Activated naive CD4-positive, alpha-beta T cell treated with anti-CD3 and anti-CD28 coated beads, Interleukin-2, amount 50 U/mL, for 24 hours (primary cell): ENCODE results near the gene CLIC5.

Experiments
- H3K27ac Mint-ChIP-seq: one replicate; pipeline ENCODE4 v1.8.0; 2021; ENCODE audit warnings: mild to moderate bottlenecking, mixed read lengths
- H3K27me3 Mint-ChIP-seq: one replicate; pipeline ENCODE4 v1.8.0; 2021; ENCODE audit warnings: mixed read lengths
- H3K36me3 Mint-ChIP-seq: one replicate; pipeline ENCODE4 v1.8.0; 2021; ENCODE audit warnings: mixed read lengths
- H3K4me1 Mint-ChIP-seq: one replicate; pipeline ENCODE4 v1.8.0; 2021; ENCODE audit warnings: mixed read lengths
- H3K4me3 Mint-ChIP-seq: one replicate; pipeline ENCODE4 v1.8.0; 2021; ENCODE audit warnings: mild to moderate bottlenecking, mixed read lengths
- H3K9me3 Mint-ChIP-seq: one replicate; pipeline ENCODE4 v1.8.0; 2021; ENCODE audit warnings: mixed read lengths

The CLIC5 gene

GRCh38 chr6:45886776-45887175 is 128.9 kb downstream of the CLIC5 start:
- Mint-ChIP-seq H3K9me3 (no peaks in the 10 kb centered on the region), H3K4me3 (no peak overlapping the region), H3K27ac (no peak overlapping the region), H3K4me1 (no peaks in the 10 kb centered on the region), H3K27me3 (peaks cover 8% of the 10 kb centered on the region), H3K36me3 (no peaks in the 10 kb centered on the region)

- no peaks in the 10 kb centered on the region for H3K36me3 Mint-ChIP-seq
- no peaks in the 10 kb centered on the region for H3K9me3 Mint-ChIP-seq
- H3K27me3 Mint-ChIP-seq = peaks cover 8% of the 10 kb centered on the region
- no peak overlapping the region for H3K4me3 Mint-ChIP-seq
- no peaks in the 10 kb centered on the region for H3K4me1 Mint-ChIP-seq
- H3K27ac Mint-ChIP-seq = no peak overlapping the region
Observed at GRCh38 chr6:45884336-45884735, 131.3 kb downstream of the CLIC5 start.

DNA sequence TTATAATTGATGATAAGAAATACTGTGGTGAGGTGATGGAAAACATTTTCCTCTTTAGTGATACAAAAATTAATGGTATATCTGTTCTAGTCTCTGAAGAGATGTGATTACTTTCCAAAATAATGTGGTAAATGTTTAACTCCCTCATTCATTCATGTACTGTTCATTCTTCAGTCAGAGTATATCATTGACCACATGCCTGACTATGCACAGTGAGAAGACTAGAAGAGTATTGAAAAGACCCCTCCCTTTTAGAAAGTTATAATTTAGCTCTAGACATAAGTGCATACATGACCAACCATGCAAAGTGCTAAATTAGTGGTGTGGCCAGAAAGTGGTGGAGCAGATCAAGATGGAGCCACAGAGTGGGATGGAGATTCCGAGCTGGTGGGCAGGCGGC is 133.0 kb downstream of the CLIC5 start:
- no peaks in the 10 kb centered on the region for H3K36me3 Mint-ChIP-seq
- peaks cover 6% of the 10 kb centered on the region for H3K27me3 Mint-ChIP-seq
- H3K4me3 Mint-ChIP-seq = no peak overlapping the region
- no peaks in the 10 kb centered on the region for H3K9me3 Mint-ChIP-seq
- no peaks in the 10 kb centered on the region for H3K4me1 Mint-ChIP-seq
- H3K27ac Mint-ChIP-seq = no peak overlapping the region

DNA sequence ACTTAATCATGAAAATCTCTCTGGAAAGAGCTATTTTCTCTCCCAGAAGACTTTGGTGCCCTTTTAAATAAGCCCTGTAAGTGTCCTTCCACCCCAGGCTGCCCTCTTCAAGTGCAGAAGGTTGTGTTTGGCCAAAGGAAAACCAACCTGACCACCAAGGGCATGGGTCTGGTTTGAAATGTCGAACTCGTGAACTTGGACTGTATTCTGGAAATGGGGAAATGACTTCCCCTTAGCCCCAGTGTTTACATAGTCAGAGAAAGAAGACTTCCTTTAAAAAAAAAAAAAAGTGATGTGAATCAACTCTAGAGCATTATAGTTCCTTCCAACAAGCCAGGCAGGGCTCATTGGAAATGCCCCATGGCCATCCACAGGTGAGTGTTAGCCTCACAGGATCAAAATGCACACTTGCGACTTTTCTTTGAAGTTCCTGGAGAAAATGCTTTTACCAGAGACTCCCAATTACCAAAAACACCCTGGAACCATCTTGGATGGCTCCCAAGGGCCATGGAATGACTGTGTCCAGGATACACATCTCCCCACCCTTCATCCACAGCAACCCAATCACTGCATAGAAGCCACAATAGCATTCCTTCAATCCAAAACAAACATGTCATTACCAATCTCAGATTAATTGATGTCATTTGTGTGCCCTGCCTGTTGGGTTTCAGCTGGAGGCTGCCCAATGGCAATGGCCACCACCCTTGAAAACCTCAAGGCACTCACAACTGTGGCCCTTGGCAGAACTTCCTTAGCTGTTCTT is 133.8 kb downstream of the CLIC5 start:
- peaks cover 1% of the 10 kb centered on the region for H3K27me3 Mint-ChIP-seq
- no peaks in the 10 kb centered on the region for H3K4me1 Mint-ChIP-seq
- H3K9me3 Mint-ChIP-seq = no peaks in the 10 kb centered on the region
- H3K4me3 Mint-ChIP-seq = no peak overlapping the region
- no peaks in the 10 kb centered on the region for H3K36me3 Mint-ChIP-seq
- H3K27ac Mint-ChIP-seq = no peak overlapping the region

DNA sequence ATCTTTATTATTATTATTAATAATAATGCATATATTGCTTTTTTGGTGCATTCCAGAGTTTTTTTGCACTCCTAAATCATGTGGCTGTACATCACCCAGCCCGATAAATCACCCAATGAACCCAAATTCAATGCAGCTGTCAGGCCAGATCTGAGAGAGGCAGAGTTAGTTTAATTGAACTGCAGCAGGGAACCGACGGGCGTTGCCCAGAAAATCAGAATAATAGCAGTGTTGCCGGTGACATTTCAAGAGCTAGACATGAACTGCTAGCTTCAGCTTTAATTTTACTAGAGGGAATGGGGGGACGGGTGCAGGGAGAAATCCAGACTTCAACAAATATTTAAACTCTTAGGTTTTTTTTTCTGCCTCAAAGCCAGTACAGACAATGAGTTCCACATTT is 135.0 kb downstream of the CLIC5 start:
- Mint-ChIP-seq H3K9me3 (no peaks in the 10 kb centered on the region), H3K36me3 (no peaks in the 10 kb centered on the region), H3K27ac (no peak overlapping the region), H3K4me3 (no peak overlapping the region), H3K27me3 (peaks cover 1% of the 10 kb centered on the region), H3K4me1 (no peaks in the 10 kb centered on the region)

- Mint-ChIP-seq H3K4me3 (no peak overlapping the region), H3K27me3 (peaks cover 1% of the 10 kb centered on the region), H3K9me3 (no peaks in the 10 kb centered on the region), H3K27ac (no peak overlapping the region), H3K4me1 (no peaks in the 10 kb centered on the region), H3K36me3 (no peaks in the 10 kb centered on the region)
Observed at GRCh38 chr6:45880159-45880558, 135.5 kb downstream of the CLIC5 start.

DNA sequence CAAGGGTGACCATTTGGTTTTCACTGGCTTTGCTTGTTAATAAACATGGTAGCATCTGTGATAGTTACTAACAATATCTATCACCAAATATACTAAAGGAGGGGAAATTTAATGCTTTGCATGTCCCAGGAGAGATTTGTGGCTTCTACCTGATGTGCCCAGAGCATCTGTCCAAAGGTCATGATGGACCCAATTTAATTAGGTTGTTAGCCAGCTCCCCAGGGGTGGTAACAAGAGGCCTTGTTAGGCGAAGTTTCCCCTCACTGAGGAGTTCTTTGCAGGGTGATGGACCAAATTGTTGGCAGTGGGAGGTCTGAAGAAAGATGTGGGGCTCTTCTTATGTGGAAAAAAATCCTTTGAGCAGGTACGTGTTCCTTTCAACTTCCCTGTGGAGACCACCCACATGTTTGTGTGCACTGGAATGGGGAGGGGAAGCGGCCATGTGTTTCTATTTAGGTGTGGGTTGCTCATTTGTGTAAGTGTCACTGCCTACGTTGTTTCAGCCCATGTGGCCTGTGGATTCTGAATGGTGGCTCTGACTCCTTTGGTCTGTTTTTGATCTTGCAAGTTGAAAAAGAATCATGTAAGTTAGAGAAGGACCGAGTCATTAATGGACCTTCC is 137.6 kb downstream of the CLIC5 start:
- Mint-ChIP-seq H3K4me3 (no peak overlapping the region), H3K36me3 (no peaks in the 10 kb centered on the region), H3K9me3 (no peaks in the 10 kb centered on the region), H3K4me1 (no peaks in the 10 kb centered on the region), H3K27ac (no peak overlapping the region), H3K27me3 (peaks cover 3% of the 10 kb centered on the region)

- Mint-ChIP-seq H3K36me3 (no peaks in the 10 kb centered on the region), H3K27me3 (peaks cover 2% of the 10 kb centered on the region), H3K4me1 (no peaks in the 10 kb centered on the region), H3K27ac (no peak overlapping the region), H3K4me3 (no peak overlapping the region), H3K9me3 (no peaks in the 10 kb centered on the region)
Observed at GRCh38 chr6:45872827-45873365, 142.8 kb downstream of the CLIC5 start.

DNA sequence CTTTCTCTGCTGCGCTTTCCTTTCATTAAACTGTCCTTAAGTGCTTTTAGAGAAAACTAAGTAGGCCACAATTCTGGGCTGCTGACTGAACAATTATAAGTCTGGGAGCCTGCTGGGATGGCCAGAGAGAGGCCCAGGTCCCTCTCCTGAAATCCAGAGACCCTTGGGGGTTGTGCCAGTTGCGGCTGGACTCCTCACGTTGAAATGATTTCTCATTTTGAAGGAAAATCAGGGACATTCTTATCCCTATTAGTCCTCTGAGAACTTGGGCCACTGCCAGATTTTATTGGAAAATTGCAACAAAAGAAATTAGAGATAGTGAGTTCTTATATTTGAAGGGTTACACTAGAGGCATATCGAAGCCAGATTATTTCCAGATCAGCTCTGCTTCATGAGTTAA is 145.1 kb downstream of the CLIC5 start:
- Mint-ChIP-seq H3K27ac (no peak overlapping the region), H3K4me1 (no peaks in the 10 kb centered on the region), H3K9me3 (no peaks in the 10 kb centered on the region), H3K36me3 (no peaks in the 10 kb centered on the region), H3K27me3 (peaks cover 4% of the 10 kb centered on the region), H3K4me3 (no peak overlapping the region)

DNA sequence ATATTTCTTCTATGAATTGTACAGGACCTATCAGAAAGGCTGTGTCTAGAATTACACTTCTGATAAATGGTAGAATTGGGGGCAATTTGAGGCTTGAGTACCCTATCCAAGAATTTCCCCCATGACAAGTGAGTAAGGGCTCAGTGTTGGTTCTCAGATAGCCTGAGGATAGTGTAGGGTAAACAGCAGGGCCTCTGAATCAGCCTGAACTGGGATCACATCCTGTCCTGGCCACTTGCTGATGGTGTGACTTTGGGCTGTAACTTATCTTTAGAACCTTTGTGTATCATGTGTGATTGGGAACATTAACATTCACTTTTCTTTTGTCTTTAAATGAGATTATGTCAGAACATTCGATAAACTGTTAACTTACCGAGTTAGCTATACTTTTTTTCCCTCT is 151.0 kb downstream of the CLIC5 start:
- Mint-ChIP-seq H3K27me3 (peaks cover 2% of the 10 kb centered on the region), H3K9me3 (no peaks in the 10 kb centered on the region), H3K36me3 (no peaks in the 10 kb centered on the region), H3K27ac (no peak overlapping the region), H3K4me3 (no peak overlapping the region), H3K4me1 (no peaks in the 10 kb centered on the region)

DNA sequence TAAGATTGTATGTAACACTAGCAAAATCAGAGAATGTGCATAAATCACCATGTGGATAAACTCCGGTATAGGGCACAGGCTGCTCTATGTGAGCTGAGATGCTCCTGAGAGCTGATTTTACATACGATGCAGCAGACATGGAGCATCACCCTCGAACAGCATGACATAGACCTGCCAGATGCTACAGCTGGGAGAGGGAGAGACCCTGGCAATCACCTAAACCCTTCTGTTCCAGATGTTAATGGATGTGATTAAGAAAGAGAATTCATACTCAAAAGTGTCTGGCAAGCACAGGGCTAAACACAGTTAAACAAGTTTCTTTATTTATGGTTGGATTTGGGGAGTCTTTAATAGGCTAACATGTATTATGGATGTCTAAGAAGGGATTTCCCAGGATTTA is 157.0 kb downstream of the CLIC5 start:
- Mint-ChIP-seq H3K4me1 (no peaks in the 10 kb centered on the region), H3K27ac (no peak overlapping the region), H3K4me3 (no peak overlapping the region), H3K36me3 (no peaks in the 10 kb centered on the region), H3K9me3 (no peaks in the 10 kb centered on the region), H3K27me3 (no peaks in the 10 kb centered on the region)

DNA sequence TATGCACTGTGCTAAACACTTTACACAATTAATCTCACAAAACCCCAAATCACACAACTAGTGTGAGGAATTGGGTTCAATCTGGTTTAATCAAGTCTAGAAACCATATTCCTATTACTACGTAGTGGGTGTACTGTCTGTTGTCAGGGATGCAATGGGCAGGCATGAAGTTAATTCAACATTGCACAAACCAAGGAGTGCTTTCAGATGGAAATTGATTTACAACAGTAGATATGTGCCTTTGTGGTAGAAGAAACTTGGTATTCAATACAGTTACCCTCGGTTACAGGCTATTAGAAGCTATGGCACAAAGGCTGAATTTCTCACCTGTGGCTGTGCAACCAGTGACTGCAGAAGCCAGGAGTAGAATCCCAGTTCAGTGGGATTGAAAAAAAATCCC is 157.8 kb downstream of the CLIC5 start:
- H3K4me3 Mint-ChIP-seq = no peak overlapping the region
- no peaks in the 10 kb centered on the region for H3K4me1 Mint-ChIP-seq
- no peaks in the 10 kb centered on the region for H3K9me3 Mint-ChIP-seq
- H3K27me3 Mint-ChIP-seq = no peaks in the 10 kb centered on the region
- no peak overlapping the region for H3K27ac Mint-ChIP-seq
- no peaks in the 10 kb centered on the region for H3K36me3 Mint-ChIP-seq

DNA sequence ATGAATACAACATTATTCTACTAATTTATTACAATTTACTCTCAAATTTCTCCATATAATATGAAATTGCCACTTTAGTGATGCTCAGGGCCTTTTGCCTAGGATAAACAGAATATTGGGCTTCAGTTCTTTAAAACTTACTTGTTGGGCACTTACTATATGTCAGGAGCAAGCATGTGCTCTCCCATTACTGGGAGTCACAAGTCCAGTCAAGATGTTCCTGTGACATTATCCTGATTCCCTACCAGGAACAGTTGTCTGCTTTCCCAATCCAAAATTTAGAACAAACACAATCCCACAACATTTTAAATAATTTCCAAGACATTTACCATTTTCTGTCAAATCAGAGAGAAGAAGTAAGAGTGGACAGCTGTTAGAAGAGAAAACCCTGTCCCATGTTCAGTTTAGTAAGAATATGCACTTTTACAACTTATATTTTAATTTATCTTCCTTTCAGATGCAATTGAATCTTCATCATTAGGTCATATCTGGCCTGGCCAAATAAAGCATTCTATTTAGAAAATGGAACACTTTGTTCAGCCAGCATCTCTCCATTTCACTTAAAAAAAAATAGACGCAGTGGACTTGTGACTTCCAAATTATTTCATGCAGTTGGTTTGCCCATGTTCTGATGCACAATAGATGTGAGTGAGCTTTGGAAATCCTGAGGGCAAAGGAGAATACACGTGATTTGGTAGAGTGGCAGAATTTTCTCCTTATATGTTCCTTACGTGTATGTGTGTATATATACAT is 159.8 kb downstream of the CLIC5 start:
- Mint-ChIP-seq H3K9me3 (no peaks in the 10 kb centered on the region), H3K27ac (no peak overlapping the region), H3K4me3 (no peak overlapping the region), H3K4me1 (no peaks in the 10 kb centered on the region), H3K36me3 (no peaks in the 10 kb centered on the region), H3K27me3 (peaks cover 3% of the 10 kb centered on the region)

GRCh38 chr6:45854149-45854742 is 161.4 kb downstream of the CLIC5 start:
- Mint-ChIP-seq H3K4me3 (no peak overlapping the region), H3K27me3 (peaks cover 4% of the 10 kb centered on the region), H3K4me1 (no peaks in the 10 kb centered on the region), H3K36me3 (no peaks in the 10 kb centered on the region), H3K27ac (no peak overlapping the region), H3K9me3 (no peaks in the 10 kb centered on the region)

GRCh38 chr6:45851034-45851400 is 164.6 kb downstream of the CLIC5 start:
- H3K27me3 Mint-ChIP-seq = peaks cover 4% of the 10 kb centered on the region
- H3K27ac Mint-ChIP-seq = no peak overlapping the region
- no peak overlapping the region for H3K4me3 Mint-ChIP-seq
- H3K9me3 Mint-ChIP-seq = no peaks in the 10 kb centered on the region
- H3K4me1 Mint-ChIP-seq = no peaks in the 10 kb centered on the region
- no peaks in the 10 kb centered on the region for H3K36me3 Mint-ChIP-seq
